GM12874 (cell line): ENCODE data around the gene FOS.

Experiments
- TF ChIP-seq, protein P1 (sequence below): IDR thresholded peaks from 2 replicates; pipeline ENCODE4 v1.5.1; 2011; ENCODE audit warnings: low read depth, mild to moderate bottlenecking, control low read depth, low read length, moderate library complexity; ENCODE audit not compliant: insufficient read depth

The FOS gene

DNA sequence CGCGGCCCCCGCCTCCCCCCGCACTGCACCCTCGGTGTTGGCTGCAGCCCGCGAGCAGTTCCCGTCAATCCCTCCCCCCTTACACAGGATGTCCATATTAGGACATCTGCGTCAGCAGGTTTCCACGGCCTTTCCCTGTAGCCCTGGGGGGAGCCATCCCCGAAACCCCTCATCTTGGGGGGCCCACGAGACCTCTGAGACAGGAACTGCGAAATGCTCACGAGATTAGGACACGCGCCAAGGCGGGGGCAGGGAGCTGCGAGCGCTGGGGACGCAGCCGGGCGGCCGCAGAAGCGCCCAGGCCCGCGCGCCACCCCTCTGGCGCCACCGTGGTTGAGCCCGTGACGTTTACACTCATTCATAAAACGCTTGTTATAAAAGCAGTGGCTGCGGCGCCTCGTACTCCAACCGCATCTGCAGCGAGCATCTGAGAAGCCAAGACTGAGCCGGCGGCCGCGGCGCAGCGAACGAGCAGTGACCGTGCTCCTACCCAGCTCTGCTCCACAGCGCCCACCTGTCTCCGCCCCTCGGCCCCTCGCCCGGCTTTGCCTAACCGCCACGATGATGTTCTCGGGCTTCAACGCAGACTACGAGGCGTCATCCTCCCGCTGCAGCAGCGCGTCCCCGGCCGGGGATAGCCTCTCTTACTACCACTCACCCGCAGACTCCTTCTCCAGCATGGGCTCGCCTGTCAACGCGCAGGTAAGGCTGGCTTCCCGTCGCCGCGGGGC is at the start of gene FOS:
Gene FOS, plus strand, starts transcription at position 407 of the 731 bp plus-strand sequence. Its CDS starts 155 bp downstream, at position 562.
- TF ChIP-seq, protein P1, sequence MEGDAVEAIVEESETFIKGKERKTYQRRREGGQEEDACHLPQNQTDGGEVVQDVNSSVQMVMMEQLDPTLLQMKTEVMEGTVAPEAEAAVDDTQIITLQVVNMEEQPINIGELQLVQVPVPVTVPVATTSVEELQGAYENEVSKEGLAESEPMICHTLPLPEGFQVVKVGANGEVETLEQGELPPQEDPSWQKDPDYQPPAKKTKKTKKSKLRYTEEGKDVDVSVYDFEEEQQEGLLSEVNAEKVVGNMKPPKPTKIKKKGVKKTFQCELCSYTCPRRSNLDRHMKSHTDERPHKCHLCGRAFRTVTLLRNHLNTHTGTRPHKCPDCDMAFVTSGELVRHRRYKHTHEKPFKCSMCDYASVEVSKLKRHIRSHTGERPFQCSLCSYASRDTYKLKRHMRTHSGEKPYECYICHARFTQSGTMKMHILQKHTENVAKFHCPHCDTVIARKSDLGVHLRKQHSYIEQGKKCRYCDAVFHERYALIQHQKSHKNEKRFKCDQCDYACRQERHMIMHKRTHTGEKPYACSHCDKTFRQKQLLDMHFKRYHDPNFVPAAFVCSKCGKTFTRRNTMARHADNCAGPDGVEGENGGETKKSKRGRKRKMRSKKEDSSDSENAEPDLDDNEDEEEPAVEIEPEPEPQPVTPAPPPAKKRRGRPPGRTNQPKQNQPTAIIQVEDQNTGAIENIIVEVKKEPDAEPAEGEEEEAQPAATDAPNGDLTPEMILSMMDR: no peak

DNA sequence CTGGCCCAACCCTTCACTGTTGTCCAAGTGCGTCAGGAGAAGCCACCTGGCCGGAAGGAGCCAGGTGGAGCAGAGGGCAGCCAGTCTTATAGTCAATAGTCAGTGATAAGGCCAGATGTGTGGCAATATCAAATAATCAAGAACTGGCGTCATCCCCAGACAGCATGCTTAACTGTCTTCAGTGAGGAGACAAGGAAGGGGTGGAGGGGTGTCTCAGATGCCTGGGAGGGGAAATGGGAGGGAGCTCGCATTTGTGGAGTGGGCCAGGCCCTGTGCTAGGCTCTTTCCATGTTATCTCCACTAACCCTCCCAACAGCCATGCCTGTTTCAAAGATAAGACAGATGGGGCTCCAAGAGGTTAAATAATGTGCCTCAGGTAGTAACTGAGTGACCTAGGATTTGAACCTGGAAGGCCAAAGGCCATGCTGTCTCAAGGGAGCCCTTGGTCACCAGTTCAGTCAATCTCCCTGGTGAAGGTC is 48.9 kb upstream of the FOS start:
- TF ChIP-seq, protein P1: no peak

DNA sequence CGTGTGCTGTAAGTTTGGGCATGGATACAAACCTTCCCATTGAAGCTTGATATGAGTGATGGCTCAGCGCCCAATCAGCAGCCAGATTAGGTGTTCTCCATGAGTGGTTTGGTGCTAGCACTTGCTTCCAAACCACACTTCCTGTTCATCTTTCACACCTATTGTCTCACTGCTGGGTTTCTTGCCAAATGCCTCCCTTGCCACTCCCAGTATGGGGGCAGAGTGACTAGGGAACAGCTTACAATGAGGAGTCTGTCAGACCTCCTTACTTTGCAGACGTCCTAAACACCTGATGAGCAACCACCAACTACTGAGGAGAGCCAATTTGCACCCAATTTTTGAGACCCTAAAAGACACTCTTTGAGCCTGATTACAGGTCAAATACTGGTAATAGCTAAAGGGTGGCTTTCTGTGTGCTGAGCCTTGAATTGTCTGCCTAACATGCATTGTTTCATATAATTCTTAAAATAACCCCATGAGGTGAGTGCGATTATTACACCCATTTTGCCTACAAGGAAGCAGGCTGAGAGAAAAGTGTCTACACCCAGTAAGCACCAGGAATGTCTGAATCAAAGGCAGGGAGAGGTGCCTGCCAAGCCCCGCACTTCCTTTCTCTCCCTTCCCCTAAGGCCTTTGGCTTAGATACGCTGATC is 48.4 kb upstream of the FOS start:
- TF ChIP-seq, protein P1: 0 out of 2 replicates have a peak, but pooled peaks have one; percentile 0

DNA sequence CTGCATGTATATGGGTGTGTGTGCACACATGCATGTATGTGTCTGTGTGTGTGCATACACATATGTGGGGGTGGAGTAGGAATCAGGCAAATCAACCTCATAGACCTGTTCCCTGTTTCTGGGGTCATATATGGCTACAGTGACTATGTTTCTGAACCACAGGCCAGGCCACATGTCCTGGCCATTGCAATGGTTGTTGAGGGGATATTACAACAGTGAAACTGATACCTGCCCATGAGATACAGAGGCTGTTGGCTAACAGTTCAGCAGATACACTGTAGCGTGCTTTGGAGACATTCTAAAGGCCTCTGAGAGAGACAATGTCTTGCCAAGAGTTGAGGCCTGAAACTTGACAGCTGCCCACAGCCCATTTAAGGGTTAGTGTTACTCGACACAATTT is 47.3 kb upstream of the FOS start:
- TF ChIP-seq, protein P1: no peak

DNA sequence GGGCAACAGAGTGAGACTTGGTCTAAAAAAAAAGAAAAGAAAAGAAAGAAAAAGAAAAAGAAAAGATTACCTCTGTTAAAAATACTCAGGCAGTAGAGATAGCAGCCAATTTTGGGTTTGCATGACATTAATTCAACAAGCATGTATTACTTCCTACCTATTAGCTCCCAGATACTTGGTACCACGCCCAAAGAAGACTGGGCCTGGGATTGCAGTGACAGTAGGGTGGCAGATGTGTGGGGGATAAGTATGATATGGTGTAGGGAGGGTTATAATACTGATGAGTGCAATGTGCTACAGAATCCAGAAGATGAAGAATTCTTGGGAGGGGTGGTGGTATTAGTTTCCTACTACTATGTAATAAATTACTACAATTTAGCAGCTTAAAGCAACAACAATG is 46.4 kb upstream of the FOS start:
- TF ChIP-seq, protein P1: no peak

DNA sequence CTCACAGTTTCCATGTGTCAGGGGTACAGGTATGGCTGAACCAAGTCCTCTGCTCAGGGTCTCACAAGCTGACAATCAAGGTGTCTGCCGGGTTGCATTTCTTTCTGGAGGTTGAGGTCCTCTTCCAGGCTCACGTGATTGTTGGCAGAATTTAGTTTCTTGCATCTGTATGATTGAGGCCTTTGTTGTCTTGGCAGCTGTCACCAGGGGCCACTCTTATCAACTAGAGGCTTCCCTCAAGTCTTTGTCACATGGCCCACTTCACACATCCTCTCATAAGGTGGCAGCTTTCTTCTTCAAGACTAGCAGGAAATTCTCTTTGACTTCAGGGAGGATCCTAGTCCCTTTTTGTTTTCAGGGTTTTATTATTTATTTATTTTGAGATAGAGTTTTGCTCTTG is 46.0 kb upstream of the FOS start:
- TF ChIP-seq, protein P1: no peak

DNA sequence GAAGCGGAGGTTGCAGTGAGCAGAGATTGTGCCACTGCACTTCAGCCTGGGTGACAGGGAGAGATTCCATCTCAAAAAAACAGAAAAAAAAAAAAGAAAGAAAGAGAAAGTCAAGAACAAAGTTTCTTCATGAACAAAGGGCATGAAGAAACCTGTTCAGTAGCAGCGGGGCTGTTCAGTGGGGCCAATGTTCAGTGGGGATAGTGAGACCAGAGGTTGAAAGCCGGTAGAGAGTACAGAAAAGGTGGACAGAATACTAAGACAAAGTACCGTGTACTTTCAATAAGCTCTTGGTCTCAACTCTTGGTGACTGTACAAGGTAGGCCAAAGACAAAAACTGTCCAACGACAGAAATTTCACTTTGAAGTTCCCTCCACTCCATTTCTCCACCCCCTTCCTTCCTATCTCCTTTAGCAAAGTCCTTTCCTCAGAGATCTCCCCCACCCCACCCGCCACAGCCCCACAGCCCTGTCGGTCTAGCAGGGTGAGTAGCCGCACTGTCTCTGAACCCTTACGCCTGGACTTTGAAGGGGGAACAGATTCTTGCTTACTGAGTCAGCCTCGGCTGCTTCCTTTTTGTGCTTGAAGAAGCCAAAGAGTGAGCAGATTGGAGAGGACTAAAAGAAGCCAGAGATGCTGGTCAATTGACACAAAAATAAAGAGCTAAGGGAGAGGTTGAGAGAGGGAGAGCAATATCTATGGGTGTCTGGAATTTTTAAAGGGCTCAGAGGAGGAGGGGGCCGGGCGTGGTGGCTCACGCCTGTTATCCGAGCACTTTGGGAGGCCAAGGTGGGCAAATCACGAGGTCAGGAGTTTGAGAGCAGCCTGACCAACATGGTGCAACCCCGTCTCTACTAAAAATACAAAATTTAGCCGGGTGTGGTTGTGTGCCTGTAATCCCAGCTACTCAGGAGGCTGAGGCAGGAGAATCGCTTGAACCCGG is 44.2 kb upstream of the FOS start:
- TF ChIP-seq, protein P1: no peak
